Right ventricle myocardium superior (tissue), 1 donor: ENCODE results near the gene IL19. TPM values are rescaled to one million over a fixed set of nuclear protein-coding genes. Genes with fewer than 3 reads are reported as not detected.
A peak's percentile ranks its signal among the peaks of the same experiment; 100 is the strongest.

Source experiments
- ATAC-seq: fragments of 200-7000 bp; cut with Tn5 transposase; one replicate; pipeline ENCODE4 v1.9.1; 2020; ENCODE audit warnings: mild to moderate bottlenecking; ENCODE audit not compliant: poor library complexity
- DNase-seq: peaks from one replicate; pipeline ENCODE4 v3.0.0-alpha.2; 2020
- intact Hi-C: fragments of 100-400 bp; cut with DNase I; formaldehyde crosslinking; loops from one replicate; pipeline ENCODE4 v1.11.2; 2022
- long read RNA-seq: library from polyadenylated mRNA; unstranded; transcript quantifications from one replicate; pipeline ENCODE4 v2.0.0, GENCODE V29; 2021
- total RNA-seq: library from RNA; stranded (reverse); fragmentation: NEBNext Ultra II Directional; extraction: Animal tissue kit (Norgen Biotek cat#: 25700); gene quantifications from one replicate; pipeline ENCODE4 v1.2.1, GENCODE V29; 2021
- donor health status: DM: no; HTN: yes; CAD: no; lungs with severe emphysema.

Gene IL19
- not detected for total RNA-seq
- long read RNA-seq, result 0 reads

GRCh38 chr1:206770531-206771337, at the start of gene IL19:
IL19 (plus strand) TSS chr1:206770773; CDS start chr1:206836663, 65,890 bp downstream.
- peak; percentile 63 for ATAC-seq
- intact Hi-C loops, result no loop called here
- no peak for DNase-seq

GRCh38 chr1:206721454-206721853, 49.1 kb upstream of the IL19 start:
- ATAC-seq (no peak), DNase-seq (no peak)
- intact Hi-C loops, result loop anchor here (5.0 to 10.0 kb wide), 2 partner anchors 34 to 87 kb away; partner anchors contain the start of gene DYRK3

GRCh38 chr1:206722751-206723461, 47.7 kb upstream of the IL19 start:
- intact Hi-C loops, result loop anchor here (5.0 to 10.0 kb wide), 2 partner anchors 36 to 88 kb away; partner anchors contain the start of gene DYRK3
- ATAC-seq, result peak; percentile 27
- DNase-seq, result no peak

DNA sequence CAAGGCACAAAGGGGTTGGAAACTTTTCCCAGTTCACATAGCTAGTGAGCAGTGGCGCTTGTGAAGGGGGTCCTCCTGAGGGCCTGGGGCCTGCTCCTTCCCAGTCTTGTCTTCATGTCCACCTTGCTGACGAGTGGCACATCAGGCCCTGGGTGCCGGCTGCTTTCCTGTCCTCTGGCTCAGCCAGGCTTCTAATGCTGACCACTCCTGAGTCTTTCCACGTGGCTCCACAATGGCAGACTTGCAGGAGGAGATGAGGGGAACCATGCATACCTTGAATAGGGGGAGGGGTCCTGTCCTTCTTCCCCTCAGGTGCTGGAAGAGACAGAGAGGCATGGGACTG, 47.1 kb upstream of the IL19 start:
- intact Hi-C loops, result loop anchor here (5.0 to 10.0 kb wide), 2 partner anchors 36 to 89 kb away; partner anchors contain the start of gene DYRK3
- ATAC-seq (peak; percentile 6), DNase-seq (no peak)

- ATAC-seq, result peak; percentile 73
- DNase-seq, result peak; percentile 62
- intact Hi-C loops, result loop anchor here (2.0 to 10.0 kb wide), 3 partner anchors 37 to 89 kb away; partner anchors contain the start of gene DYRK3
Measured at GRCh38 chr1:206723805-206724472, 46.6 kb upstream of the IL19 start.

GRCh38 chr1:206725109-206725963, 45.2 kb upstream of the IL19 start:
- peak; percentile 9 for ATAC-seq
- intact Hi-C loops, result loop anchor here (2.0 to 10.0 kb wide), 2 partner anchors 67 to 91 kb away; partner anchors contain the start of gene DYRK3
- no peak for DNase-seq

- ATAC-seq (no peak), DNase-seq (no peak)
- intact Hi-C loops, result loop anchor here (10.0 kb wide), 1 partner anchor 93 kb away; the partner anchor contains the start of gene DYRK3
Measured at GRCh38 chr1:206727981-206728696, 42.4 kb upstream of the IL19 start.

DNA sequence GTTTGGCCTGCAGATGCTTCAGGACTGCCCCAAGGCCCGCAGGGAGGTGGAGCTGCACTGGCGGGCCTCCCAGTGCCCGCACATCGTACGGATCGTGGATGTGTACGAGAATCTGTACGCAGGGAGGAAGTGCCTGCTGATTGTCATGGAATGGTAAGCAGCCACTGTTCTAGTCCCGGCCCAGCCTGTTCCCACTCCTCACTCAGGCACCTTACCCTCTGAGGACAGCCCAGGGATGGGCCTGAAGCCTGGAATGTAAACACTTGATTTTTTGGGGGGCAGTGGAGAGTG, 41.9 kb upstream of the IL19 start:
- intact Hi-C loops, result loop anchor here (10.0 kb wide), 1 partner anchor 94 kb away; the partner anchor contains the start of gene DYRK3
- no peak for ATAC-seq
- DNase-seq, result no peak

- intact Hi-C loops, result loop anchor here (10.0 kb wide), 1 partner anchor 94 kb away; the partner anchor contains the start of gene DYRK3
- DNase-seq (no peak), ATAC-seq (no peak)
Measured at GRCh38 chr1:206729050-206729449, 41.5 kb upstream of the IL19 start.

DNA sequence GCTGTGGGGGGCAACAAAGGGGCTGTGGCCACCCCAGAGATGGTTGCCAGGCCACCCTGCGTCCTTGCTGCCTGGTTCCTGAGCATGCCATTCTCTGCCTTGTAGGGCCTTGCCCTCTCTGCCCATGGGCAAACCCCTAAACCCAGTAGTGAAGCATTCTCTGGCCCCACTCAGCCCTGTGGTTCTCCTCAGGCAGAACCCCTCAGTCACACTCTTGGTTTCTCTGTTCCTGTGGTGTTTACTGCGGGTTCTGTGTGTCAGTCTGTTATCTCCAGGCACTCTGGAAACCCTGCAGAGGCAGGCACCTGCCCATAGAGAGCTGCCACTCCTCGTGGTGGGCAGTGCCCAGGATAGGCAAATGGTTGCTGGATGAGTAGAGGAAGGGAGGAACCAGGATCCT, 41.1 kb upstream of the IL19 start:
- DNase-seq (no peak), ATAC-seq (no peak)
- intact Hi-C loops, result loop anchor here (10.0 kb wide), 1 partner anchor 95 kb away; the partner anchor contains the start of gene DYRK3

- ATAC-seq (no peak), DNase-seq (no peak)
- intact Hi-C loops, result no loop called here
Measured at GRCh38 chr1:206732508-206732907, 38.1 kb upstream of the IL19 start.

DNA sequence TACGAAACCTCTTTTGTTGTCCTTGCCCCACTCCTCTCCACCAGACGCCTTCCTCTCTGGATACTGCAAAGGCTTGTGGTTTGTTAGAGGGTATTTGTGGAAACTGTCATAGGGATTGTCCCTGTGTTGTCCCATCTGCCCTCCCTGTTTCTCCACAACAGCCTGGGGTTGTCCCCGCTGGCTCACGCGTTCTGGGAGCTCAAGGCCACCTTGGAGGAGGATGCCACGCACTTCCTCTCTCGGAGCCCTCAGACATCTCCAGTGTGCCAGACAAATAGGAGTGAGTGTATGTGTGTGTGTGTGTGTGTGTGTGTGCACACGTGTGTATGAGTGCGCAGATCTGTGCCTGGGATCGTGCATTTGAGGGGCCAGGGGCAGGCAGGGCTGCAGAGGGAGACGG, 37.6 kb upstream of the IL19 start:
- intact Hi-C loops, result no loop called here
- no peak for ATAC-seq
- DNase-seq, result no peak

DNA sequence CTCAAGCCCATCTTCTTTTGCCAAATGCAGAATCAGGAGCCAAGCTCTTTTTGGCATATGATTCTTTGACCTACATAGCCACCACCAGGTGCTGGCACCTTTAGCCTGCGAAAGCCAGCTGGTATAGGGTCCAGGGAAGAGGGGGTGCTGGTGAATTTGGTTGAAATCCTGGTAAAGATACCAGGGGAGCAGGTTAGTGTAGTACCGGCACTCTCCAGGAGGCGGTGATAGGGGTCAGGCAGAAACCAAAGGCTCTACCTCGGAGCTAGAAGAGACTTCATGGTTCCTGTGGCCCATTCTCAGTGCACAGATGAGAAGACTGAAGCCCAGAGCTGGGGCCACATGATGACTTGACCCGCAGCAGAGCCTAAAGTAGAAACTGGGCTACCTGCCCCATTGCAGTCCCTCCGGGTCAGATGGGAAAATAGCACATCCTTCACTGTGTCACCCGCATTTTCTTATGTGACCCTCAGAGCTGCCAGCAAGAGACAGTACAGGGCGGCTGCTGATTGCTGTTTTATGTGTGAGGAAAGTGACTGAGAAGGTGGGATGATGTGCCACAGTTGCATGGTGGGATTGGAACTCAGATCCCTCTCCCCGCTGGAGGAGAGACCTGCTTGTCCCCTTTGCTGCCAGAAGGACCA, 36.0 kb upstream of the IL19 start:
- DNase-seq (peak; percentile 62), ATAC-seq (peak; percentile 31)

DNA sequence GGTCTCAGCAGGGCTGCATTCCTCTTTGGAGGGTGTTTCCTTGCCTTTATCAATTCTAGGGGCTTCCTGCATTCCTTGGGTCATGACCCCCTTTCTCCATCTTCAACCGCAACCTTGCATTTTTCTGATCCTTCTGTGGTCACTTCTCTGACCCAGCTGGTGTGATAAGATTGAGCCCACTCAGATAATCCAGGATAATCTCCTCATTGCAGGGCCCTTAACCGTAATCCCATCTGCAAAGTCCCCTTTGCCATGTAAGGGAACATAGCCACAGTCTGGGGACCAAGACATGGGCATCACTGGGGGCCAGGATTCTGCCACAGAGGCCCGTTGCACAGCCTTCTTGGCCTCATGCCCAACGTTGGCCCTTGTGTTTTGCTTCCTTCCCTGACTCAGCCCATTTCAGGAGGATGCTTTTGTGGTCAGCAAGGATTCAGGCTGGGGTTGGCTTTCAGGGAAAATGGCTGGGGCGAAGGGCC, 35.0 kb upstream of the IL19 start:
- intact Hi-C loops, result loop anchor here (5.0 kb wide), 1 partner anchor 177 kb away; no protein-coding TSS in a partner anchor
- DNase-seq, result peak; percentile 61
- no peak for ATAC-seq

More for the DNA sequence above, 36.0 kb upstream of the IL19 start:
- intact Hi-C loops, result loop anchor here (5.0 kb wide), 1 partner anchor 178 kb away; no protein-coding TSS in a partner anchor

DNA sequence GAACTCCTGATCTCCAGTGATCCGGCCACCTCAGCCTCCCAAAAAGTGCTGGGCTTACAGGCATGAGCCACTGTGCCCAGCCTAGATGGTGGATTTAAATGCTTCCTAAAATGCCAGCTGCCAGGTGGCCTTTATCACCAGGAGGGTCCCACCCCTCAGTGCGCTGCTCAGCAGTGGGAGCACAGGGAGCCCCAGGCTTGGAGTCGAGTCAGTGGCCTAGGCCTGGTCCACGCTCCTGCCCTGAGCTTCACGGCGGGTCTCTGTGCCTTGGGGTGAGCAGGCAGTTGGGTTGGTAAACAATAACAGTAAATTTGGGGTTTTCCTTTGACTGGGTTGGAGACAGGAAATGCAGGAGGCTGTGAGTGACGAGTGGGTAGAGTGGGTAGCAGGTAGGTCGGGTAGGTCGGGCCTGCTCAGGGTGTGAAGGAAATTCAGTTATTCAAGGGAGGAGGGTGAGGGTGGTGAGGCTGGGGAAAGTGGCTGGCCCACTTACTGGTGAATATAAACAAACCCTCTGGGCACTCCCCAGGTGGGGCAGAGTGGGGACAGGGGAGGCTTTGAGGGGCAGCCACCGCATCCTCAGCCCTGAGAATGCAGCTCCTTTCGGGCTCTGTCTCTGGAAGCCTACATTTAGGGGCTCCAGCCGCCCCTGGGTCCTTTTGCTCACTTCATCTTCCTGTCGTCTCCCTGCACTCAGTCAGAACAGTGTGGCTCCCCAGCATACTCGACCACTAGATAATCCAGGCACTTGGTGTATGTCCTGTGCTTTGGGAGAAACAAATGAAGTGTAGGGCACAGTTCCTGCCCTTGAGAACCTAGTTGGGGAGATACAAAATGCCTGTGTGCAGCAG, 33.5 kb upstream of the IL19 start:
- intact Hi-C loops, result loop anchor here (5.0 kb wide), 1 partner anchor 175 kb away; no protein-coding TSS in a partner anchor
- DNase-seq, result no peak
- peak; percentile 56 for ATAC-seq

DNA sequence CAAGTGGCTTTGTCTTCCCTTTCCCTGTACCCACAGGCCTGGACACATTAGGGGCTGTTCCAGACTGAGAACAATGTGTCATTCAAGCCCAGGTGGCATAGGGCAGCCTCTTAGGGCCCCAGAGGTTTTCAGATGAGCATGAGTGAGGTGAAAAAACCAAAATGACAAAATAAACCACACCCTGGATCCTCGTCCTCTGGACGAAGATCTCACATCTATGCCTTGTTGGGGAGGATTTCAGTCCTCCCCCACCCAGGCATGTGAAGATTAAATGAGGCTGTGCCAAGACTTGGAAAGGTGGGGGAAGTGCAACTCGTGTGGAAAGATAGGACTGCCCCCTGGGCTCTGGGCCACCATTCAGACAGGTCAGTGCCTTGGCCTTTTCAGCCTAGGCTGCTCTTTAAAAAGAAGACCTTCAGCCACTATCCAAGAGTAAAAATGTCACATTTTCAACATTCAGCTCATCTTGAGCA, 32.8 kb upstream of the IL19 start:
- intact Hi-C loops, result loop anchor here (5.0 kb wide), 1 partner anchor 175 kb away; no protein-coding TSS in a partner anchor
- peak; percentile 51 for ATAC-seq
- no peak for DNase-seq
